Neural cell (in vitro differentiated cells): ENCODE data around the gene ZHX3. TPM values are rescaled to one million over a fixed set of nuclear protein-coding genes. Genes with fewer than 3 reads are reported as not detected.

Source experiments
- H2AFZ ChIP-seq: fragments of 200-600, 300-800 bp; sonication (generic), shearing (Covaris generic); 2 replicates; pipeline ENCODE4 v1.6.0; 2014; ENCODE audit warnings: low read depth, mild to moderate bottlenecking, antibody characterized with exemption, low read length, moderate library complexity
- H3F3A ChIP-seq: fragments of 200-600 bp; shearing (Covaris generic); 2 replicates; pipeline ENCODE4 v1.6.1; 2016; ENCODE audit warnings: mild to moderate bottlenecking, moderate library complexity, mixed read lengths, antibody characterized with exemption, low read length; ENCODE audit not compliant: insufficient read depth, poor library complexity, severe bottlenecking
- H3K27ac ChIP-seq: fragments of 200-600, 300-800 bp; sonication (generic), shearing (Covaris generic); 2 replicates; pipeline ENCODE4 v1.5.1; 2014; ENCODE audit warnings: mild to moderate bottlenecking, low read length, moderate library complexity
- H3K27me3 ChIP-seq: fragments of 300-800, 200-600 bp; sonication (generic), shearing (Covaris generic); 2 replicates; pipeline ENCODE4 v1.6.0; 2014; ENCODE audit warnings: mild to moderate bottlenecking, low read depth, low read length, moderate library complexity; ENCODE audit not compliant: insufficient read depth
- H3K36me3 ChIP-seq: fragments of 300-800, 200-600 bp; sonication (generic), shearing (Covaris generic); 2 replicates; pipeline ENCODE4 v1.5.1; 2014; ENCODE audit warnings: mild to moderate bottlenecking, antibody characterized with exemption, low read length, moderate library complexity; ENCODE audit not compliant: insufficient read depth
- H3K4me2 ChIP-seq: fragments of 300-800, 200-600 bp; sonication (generic), shearing (Covaris generic); 2 replicates; pipeline ENCODE4 v1.6.0; 2014; ENCODE audit warnings: mild to moderate bottlenecking, low read length
- H3K4me3 ChIP-seq: fragments of 300-800, 200-600 bp; sonication (generic), shearing (Covaris generic); 2 replicates; pipeline ENCODE4 v1.5.1; 2014; ENCODE audit warnings: mild to moderate bottlenecking, low read length, moderate library complexity
- H3K79me2 ChIP-seq: fragments of 200-600 bp; shearing (Covaris generic); replicated peaks from 2 replicates; pipeline ENCODE4 v1.6.0; 2014; ENCODE audit warnings: mild to moderate bottlenecking, low read length, moderate library complexity; ENCODE audit not compliant: insufficient read depth
- H3K9ac ChIP-seq: fragments of 300-800, 200-600 bp; sonication (generic), shearing (Covaris generic); 2 replicates; pipeline ENCODE4 v1.6.1; 2016; ENCODE audit warnings: mild to moderate bottlenecking, low read length, mixed read lengths
- H3K9me2 ChIP-seq: fragments of 200-600 bp; shearing (Covaris generic); 2 replicates; pipeline ENCODE4 v1.6.1; 2016; ENCODE audit warnings: mild to moderate bottlenecking, low read length, mixed read lengths; ENCODE audit not compliant: insufficient read depth
- H3K9me3 ChIP-seq: fragments of 200-600, 300-800 bp; sonication (generic), shearing (Covaris generic); 2 replicates; pipeline ENCODE4 v1.6.1; 2016; ENCODE audit warnings: mild to moderate bottlenecking, mixed run types, low read length, moderate library complexity, mixed read lengths
- H4K20me1 ChIP-seq: fragments of 200-600 bp; shearing (Covaris generic); 2 replicates; pipeline ENCODE4 v1.6.1; 2016; ENCODE audit warnings: mild to moderate bottlenecking, mixed run types; ENCODE audit not compliant: insufficient read depth
- EP300 ChIP-seq: fragments of 450-650 bp; conservative IDR thresholded peaks from 2 replicates; pipeline ENCODE4 v1.6.1; 2014; ENCODE audit warnings: antibody characterized with exemption, mild to moderate bottlenecking, moderate library complexity; ENCODE audit not compliant: poor library complexity, severe bottlenecking
- EZH2 ChIP-seq: fragments of 200-600, 300-800 bp; shearing (Covaris generic), sonication (generic); IDR thresholded peaks from 2 replicates; pipeline ENCODE4 v1.6.1; 2014; ENCODE audit warnings: antibody characterized with exemption, low read length, borderline replicate concordance, mild to moderate bottlenecking; ENCODE audit not compliant: insufficient read depth, poor library complexity, severe bottlenecking
- MXI1 ChIP-seq: fragments of 450-650 bp; conservative IDR thresholded peaks from 2 replicates; pipeline ENCODE4 v1.6.1; 2014; ENCODE audit warnings: antibody characterized with exemption, mild to moderate bottlenecking; ENCODE audit not compliant: poor library complexity, severe bottlenecking
- POLR2AphosphoS5 ChIP-seq: IDR thresholded peaks from 2 replicates; pipeline ENCODE4 v1.6.1; 2012
- RAD21 ChIP-seq: fragments of 450-650 bp; conservative IDR thresholded peaks from 2 replicates; pipeline ENCODE4 v1.6.1; 2014; ENCODE audit warnings: antibody characterized with exemption, mild to moderate bottlenecking, moderate library complexity
- SMC3 ChIP-seq: fragments of 450-650 bp; conservative IDR thresholded peaks from 2 replicates; pipeline ENCODE4 v1.6.1; 2014; ENCODE audit warnings: antibody characterized with exemption, mild to moderate bottlenecking, moderate library complexity; ENCODE audit not compliant: poor library complexity
- TAF1 ChIP-seq: IDR thresholded peaks from 2 replicates; pipeline ENCODE4 v1.6.1; 2012; ENCODE audit warnings: low read depth
- polyA plus RNA-seq: library from polyadenylated mRNA; depleted of rRNA; stranded (reverse); fragments of >200 nt; gene quantifications from 2 replicates; pipeline ENCODE4 v1.2.3, GENCODE V29; 2014
- TF ChIP-seq, protein P1 (sequence below): IDR thresholded peaks from 2 replicates; pipeline ENCODE4 v1.6.1; 2012; ENCODE audit warnings: borderline replicate concordance
- TF ChIP-seq, protein P2 (sequence below): fragments of 450-650 bp; IDR thresholded peaks from 2 replicates; pipeline ENCODE4 v1.5.1; 2014; ENCODE audit warnings: antibody characterized with exemption, mild to moderate bottlenecking, moderate library complexity; ENCODE audit not compliant: poor library complexity, severe bottlenecking

Gene ZHX3
- polyA plus RNA-seq, 1 donor from 2014 or later: 10.3 TPM

DNA sequence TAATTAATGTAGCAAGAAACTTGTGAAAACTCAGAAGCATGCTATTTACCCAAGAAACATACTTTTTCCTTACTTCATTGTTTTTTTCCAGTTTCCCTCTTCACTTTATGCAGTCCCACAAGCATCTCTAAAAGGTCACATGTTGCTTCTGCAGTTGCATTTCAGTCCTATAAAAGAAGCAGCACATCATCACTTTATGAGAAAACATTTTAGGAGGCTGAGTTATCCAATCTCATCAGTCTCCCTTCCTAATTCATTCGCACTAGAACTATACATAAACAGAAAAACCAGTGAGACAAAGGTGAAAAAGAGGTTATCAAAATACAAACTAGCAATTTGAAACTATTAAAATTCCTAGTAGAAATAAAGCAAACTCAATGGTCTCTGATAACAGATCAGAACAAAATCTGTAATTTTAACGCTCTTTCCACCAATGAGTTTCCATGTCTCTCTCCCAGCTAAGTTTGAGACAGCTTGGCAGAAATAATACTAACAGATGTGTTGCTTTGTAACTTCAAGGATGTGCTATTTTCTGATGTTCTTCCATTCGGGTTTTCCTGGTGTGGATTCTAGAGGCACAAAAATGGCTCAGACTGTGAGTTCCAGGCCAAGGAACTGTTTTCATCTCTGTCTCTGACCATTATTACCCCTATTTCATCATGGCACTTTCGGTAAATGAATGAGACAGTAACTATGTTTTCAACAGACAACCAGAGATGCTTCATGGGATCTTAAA is 48.4 kb downstream of the ZHX3 start:
- TF ChIP-seq SMC3 (no peak), EZH2 (no peak), MXI1 (no peak), EP300 (no peak), TAF1 (no peak), POLR2AphosphoS5 (no peak), RAD21 (no peak)
- TF ChIP-seq, protein P1, sequence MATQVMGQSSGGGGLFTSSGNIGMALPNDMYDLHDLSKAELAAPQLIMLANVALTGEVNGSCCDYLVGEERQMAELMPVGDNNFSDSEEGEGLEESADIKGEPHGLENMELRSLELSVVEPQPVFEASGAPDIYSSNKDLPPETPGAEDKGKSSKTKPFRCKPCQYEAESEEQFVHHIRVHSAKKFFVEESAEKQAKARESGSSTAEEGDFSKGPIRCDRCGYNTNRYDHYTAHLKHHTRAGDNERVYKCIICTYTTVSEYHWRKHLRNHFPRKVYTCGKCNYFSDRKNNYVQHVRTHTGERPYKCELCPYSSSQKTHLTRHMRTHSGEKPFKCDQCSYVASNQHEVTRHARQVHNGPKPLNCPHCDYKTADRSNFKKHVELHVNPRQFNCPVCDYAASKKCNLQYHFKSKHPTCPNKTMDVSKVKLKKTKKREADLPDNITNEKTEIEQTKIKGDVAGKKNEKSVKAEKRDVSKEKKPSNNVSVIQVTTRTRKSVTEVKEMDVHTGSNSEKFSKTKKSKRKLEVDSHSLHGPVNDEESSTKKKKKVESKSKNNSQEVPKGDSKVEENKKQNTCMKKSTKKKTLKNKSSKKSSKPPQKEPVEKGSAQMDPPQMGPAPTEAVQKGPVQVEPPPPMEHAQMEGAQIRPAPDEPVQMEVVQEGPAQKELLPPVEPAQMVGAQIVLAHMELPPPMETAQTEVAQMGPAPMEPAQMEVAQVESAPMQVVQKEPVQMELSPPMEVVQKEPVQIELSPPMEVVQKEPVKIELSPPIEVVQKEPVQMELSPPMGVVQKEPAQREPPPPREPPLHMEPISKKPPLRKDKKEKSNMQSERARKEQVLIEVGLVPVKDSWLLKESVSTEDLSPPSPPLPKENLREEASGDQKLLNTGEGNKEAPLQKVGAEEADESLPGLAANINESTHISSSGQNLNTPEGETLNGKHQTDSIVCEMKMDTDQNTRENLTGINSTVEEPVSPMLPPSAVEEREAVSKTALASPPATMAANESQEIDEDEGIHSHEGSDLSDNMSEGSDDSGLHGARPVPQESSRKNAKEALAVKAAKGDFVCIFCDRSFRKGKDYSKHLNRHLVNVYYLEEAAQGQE: no peak
- TF ChIP-seq, protein P2, sequence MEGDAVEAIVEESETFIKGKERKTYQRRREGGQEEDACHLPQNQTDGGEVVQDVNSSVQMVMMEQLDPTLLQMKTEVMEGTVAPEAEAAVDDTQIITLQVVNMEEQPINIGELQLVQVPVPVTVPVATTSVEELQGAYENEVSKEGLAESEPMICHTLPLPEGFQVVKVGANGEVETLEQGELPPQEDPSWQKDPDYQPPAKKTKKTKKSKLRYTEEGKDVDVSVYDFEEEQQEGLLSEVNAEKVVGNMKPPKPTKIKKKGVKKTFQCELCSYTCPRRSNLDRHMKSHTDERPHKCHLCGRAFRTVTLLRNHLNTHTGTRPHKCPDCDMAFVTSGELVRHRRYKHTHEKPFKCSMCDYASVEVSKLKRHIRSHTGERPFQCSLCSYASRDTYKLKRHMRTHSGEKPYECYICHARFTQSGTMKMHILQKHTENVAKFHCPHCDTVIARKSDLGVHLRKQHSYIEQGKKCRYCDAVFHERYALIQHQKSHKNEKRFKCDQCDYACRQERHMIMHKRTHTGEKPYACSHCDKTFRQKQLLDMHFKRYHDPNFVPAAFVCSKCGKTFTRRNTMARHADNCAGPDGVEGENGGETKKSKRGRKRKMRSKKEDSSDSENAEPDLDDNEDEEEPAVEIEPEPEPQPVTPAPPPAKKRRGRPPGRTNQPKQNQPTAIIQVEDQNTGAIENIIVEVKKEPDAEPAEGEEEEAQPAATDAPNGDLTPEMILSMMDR: no peak
- H3K9me3 ChIP-seq: no peaks in the 10 kb centered on the region
- H3K27ac ChIP-seq: no peak overlapping the region
- no peaks in the 10 kb centered on the region for H3K27me3 ChIP-seq
- H3K36me3 ChIP-seq: no peaks in the 10 kb centered on the region
- no peak overlapping the region for H3K9ac ChIP-seq
- no peaks in the 10 kb centered on the region for H4K20me1 ChIP-seq
- no peak overlapping the region for H2AFZ ChIP-seq
- no peaks in the 10 kb centered on the region for H3K9me2 ChIP-seq
- no peaks in the 10 kb centered on the region for H3F3A ChIP-seq
- no peak overlapping the region for H3K4me2 ChIP-seq
- no peaks in the 10 kb centered on the region for H3K79me2 ChIP-seq
- no peak overlapping the region for H3K4me3 ChIP-seq

- H3K27ac ChIP-seq: no peak overlapping the region
- no peak overlapping the region for H3K9ac ChIP-seq
- no peaks in the 10 kb centered on the region for H3K27me3 ChIP-seq
Observed at GRCh38 chr20:41268402-41268801, 49.1 kb downstream of the ZHX3 start.

More at GRCh38 chr20:41268402-41268801, 49.1 kb downstream of the ZHX3 start:
- Histone ChIP-seq H3K4me3 (no peak overlapping the region), H3F3A (no peaks in the 10 kb centered on the region), H3K36me3 (no peaks in the 10 kb centered on the region), H3K9me2 (no peaks in the 10 kb centered on the region), H2AFZ (no peak overlapping the region), H3K79me2 (no peaks in the 10 kb centered on the region), H3K4me2 (no peak overlapping the region), H3K9me3 (no peaks in the 10 kb centered on the region), H4K20me1 (no peaks in the 10 kb centered on the region)
- no peak for TF ChIP-seq TAF1
- TF ChIP-seq, protein P2: no peak
- no peak for TF ChIP-seq POLR2AphosphoS5
- TF ChIP-seq, protein P1: no peak
- no peak for TF ChIP-seq EP300
- no peak for TF ChIP-seq EZH2
- no peak for TF ChIP-seq MXI1
- TF ChIP-seq RAD21: no peak
- no peak for TF ChIP-seq SMC3
